ENCODE measurements around the gene POFUT2. TPM values are rescaled to one million over a fixed set of nuclear protein-coding genes. Genes with fewer than 3 reads are reported as not detected.
"Not testable (repeated sequence)": the region's sequence is repeated elsewhere in the genome, so short reads cannot be mapped to it uniquely, and the experiment has no call there.

Gene POFUT2
- total RNA-seq, 1 donor from 2014 or later, result 21.5 TPM

- no peak for DNase-seq (ENCODE audit: low read depth, low spot score)
These were observed 24.6 kb upstream of the POFUT2 start for GRCh38 chr21:45312296-45312695.

GRCh38 chr21:45310459-45310858, 22.8 kb upstream of the POFUT2 start:
- DNase-seq (ENCODE audit: low read depth, low spot score), result no peak

GRCh38 chr21:45309987-45310381, 22.3 kb upstream of the POFUT2 start:
- no peak for DNase-seq (ENCODE audit: low read depth, low spot score)

GRCh38 chr21:45309069-45309986, 21.6 kb upstream of the POFUT2 start:
- no peak for DNase-seq (ENCODE audit: low read depth, low spot score)

- DNase-seq (ENCODE audit: low read depth, low spot score), result no peak
These were observed 20.7 kb upstream of the POFUT2 start for GRCh38 chr21:45308194-45309068.

GRCh38 chr21:45307597-45308158, 20.0 kb upstream of the POFUT2 start:
- not testable (repeated sequence) for DNase-seq (ENCODE audit: low read depth, low spot score)

- DNase-seq (ENCODE audit: low read depth, low spot score), result no peak
These were observed 19.3 kb upstream of the POFUT2 start for GRCh38 chr21:45306832-45307571.

GRCh38 chr21:45306453-45306831, 18.7 kb upstream of the POFUT2 start:
- no peak for DNase-seq (ENCODE audit: low read depth, low spot score)

GRCh38 chr21:45305836-45306235, 18.1 kb upstream of the POFUT2 start:
- no peak for DNase-seq (ENCODE audit: low read depth, low spot score)

- no peak for DNase-seq (ENCODE audit: low read depth, low spot score)
These were observed 17.2 kb upstream of the POFUT2 start for GRCh38 chr21:45304945-45305344.

- no peak for DNase-seq (ENCODE audit: low read depth, low spot score)
These were observed 16.8 kb upstream of the POFUT2 start for GRCh38 chr21:45304476-45304830.

- no peak for DNase-seq (ENCODE audit: low read depth, low spot score)
These were observed 16.2 kb upstream of the POFUT2 start for GRCh38 chr21:45303751-45304475.

- DNase-seq (ENCODE audit: low read depth, low spot score), result no peak
These were observed 15.5 kb upstream of the POFUT2 start for GRCh38 chr21:45303091-45303615.

GRCh38 chr21:45302082-45303061, 14.7 kb upstream of the POFUT2 start:
- DNase-seq (ENCODE audit: low read depth, low spot score), result no peak

GRCh38 chr21:45301521-45302081, 13.9 kb upstream of the POFUT2 start:
- no peak for DNase-seq (ENCODE audit: low read depth, low spot score)

- no peak for DNase-seq (ENCODE audit: low read depth, low spot score)
These were observed 13.3 kb upstream of the POFUT2 start for GRCh38 chr21:45300786-45301520.

GRCh38 chr21:45299864-45300785, 12.4 kb upstream of the POFUT2 start:
- DNase-seq (ENCODE audit: low read depth, low spot score), result no peak
